ENCODE measurements around the gene OTOP3. TPM values are rescaled to one million over a fixed set of nuclear protein-coding genes. Genes with fewer than 3 reads are reported as not detected.

The OTOP3 gene
- polyA plus RNA-seq, 3 donors = not detected

DNA sequence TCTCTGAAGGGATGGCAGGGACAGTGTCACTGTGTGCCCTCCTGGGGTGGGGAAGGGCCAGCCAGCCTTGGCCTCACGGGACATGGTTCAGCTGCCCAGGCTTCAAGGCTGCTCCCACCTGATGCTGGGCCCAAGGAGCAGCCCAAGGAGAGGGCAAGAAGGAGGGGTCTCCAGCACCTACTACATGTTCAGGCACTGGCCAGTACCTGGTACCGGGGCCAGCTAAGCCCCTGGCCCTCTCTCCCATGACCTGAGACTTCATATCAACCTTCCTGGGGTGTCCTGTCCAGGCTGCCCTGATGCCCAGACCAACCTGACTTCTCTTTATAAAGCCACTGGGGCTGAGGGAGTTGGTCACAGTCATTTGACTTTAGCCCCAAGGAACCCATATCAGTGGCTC, 13.9 kb upstream of the OTOP3 start:
- Histone ChIP-seq H3K27me3 (ENCODE audit: control insufficient read depth in 2 of 2, insufficient read depth in 2 of 2, low read length in 2 of 2) (peaks cover 27 to 60% of the 10 kb centered on the region in 2 donors), H2AFZ (ENCODE audit: insufficient read depth, low read depth, low read length, poor library complexity, severe bottlenecking) (no peak overlapping the region), H3K4me2 (replicated peaks; ENCODE audit: extremely low read depth, low read length, poor library complexity, severe bottlenecking) (no peak overlapping the region), H4K20me1 (ENCODE audit: insufficient read depth, low read length) (no peaks in the 10 kb centered on the region), H3K9me3 (replicated peaks in 1 of 2; ENCODE audit: control insufficient read depth in 1 of 2, insufficient read depth in 1 of 2, low read length in 2 of 2) (peaks cover 0 to 7% of the 10 kb centered on the region in 2 donors), H3K36me3 (replicated peaks in 1 of 2; ENCODE audit: control insufficient read depth in 1 of 2, insufficient read depth in 2 of 2, low read length in 2 of 2) (no peaks in the 10 kb centered on the region), H3K79me2 (ENCODE audit: insufficient read depth, low read length) (no peaks in the 10 kb centered on the region), H3K27ac (ENCODE audit: low read depth in 1 of 2, low read length in 2 of 2) (no peak overlapping the region), H3K4me3 (replicated peaks in 1 of 3; ENCODE audit: low read depth in 2 of 3, low read length in 3 of 3) (no peak overlapping the region), H3K4me1 (ENCODE audit: control insufficient read depth in 1 of 2, insufficient read depth in 2 of 2, low read length in 2 of 2) (peaks cover 46 to 64% of the 10 kb centered on the region in 2 donors), H3K9ac (ENCODE audit: insufficient read depth, low read length, poor library complexity, severe bottlenecking) (no peak overlapping the region)
- Mint-ChIP-seq H3K4me1 (peaks cover 47% of the 10 kb centered on the region), H3K36me3 (peaks cover 0 to under 1% of the 10 kb centered on the region in 2 donors), H3K4me3 (peak overlapping the region in 1 of 2 donors; percentile 63), H3K27me3 (ENCODE audit: low read depth in 3 of 3) (peaks cover 57 to 72% (median 60%) of the 10 kb centered on the region in 3 donors), H3K9me3 (peaks cover 0 to 10% (median 0%) of the 10 kb centered on the region in 7 donors), H3K27ac (no peak overlapping the region)
- DNase-seq = no peak
- TF ChIP-seq, protein P1, sequence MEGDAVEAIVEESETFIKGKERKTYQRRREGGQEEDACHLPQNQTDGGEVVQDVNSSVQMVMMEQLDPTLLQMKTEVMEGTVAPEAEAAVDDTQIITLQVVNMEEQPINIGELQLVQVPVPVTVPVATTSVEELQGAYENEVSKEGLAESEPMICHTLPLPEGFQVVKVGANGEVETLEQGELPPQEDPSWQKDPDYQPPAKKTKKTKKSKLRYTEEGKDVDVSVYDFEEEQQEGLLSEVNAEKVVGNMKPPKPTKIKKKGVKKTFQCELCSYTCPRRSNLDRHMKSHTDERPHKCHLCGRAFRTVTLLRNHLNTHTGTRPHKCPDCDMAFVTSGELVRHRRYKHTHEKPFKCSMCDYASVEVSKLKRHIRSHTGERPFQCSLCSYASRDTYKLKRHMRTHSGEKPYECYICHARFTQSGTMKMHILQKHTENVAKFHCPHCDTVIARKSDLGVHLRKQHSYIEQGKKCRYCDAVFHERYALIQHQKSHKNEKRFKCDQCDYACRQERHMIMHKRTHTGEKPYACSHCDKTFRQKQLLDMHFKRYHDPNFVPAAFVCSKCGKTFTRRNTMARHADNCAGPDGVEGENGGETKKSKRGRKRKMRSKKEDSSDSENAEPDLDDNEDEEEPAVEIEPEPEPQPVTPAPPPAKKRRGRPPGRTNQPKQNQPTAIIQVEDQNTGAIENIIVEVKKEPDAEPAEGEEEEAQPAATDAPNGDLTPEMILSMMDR (IDR thresholded peaks at IDR 0.05) = no peak
- intact Hi-C loops (cut with micrococcal nuclease) = no loop called here
- 100% methylated on average over 1 of the region's 2 CpGs for WGBS (ENCODE audit: insufficient coverage)

GRCh38 chr17:74922172-74922571, 13.5 kb upstream of the OTOP3 start:
- WGBS (ENCODE audit: insufficient coverage) = 75% methylated on average over 4 of the region's 6 CpGs
- H3K4me3 ChIP-seq (replicated peaks in 1 of 3; ENCODE audit: low read depth in 2 of 3, low read length in 3 of 3) = no peak overlapping the region
- H3K36me3 ChIP-seq (replicated peaks in 1 of 2; ENCODE audit: control insufficient read depth in 1 of 2, insufficient read depth in 2 of 2, low read length in 2 of 2) = no peaks in the 10 kb centered on the region
- no peak for DNase-seq
- H3K4me1 Mint-ChIP-seq = peaks cover 43% of the 10 kb centered on the region
- TF ChIP-seq, protein P1 (IDR thresholded peaks at IDR 0.05) = no peak
- H3K79me2 ChIP-seq (ENCODE audit: insufficient read depth, low read length) = no peaks in the 10 kb centered on the region
- H3K36me3 Mint-ChIP-seq = no peaks in the 10 kb centered on the region
- peaks cover 0 to 7% of the 10 kb centered on the region in 2 donors for H3K9me3 ChIP-seq (replicated peaks in 1 of 2; ENCODE audit: control insufficient read depth in 1 of 2, insufficient read depth in 1 of 2, low read length in 2 of 2)
- H3K4me1 ChIP-seq (ENCODE audit: control insufficient read depth in 1 of 2, insufficient read depth in 2 of 2, low read length in 2 of 2) = peaks cover 42 to 60% of the 10 kb centered on the region in 2 donors
- no peak overlapping the region for H3K9ac ChIP-seq (ENCODE audit: insufficient read depth, low read length, poor library complexity, severe bottlenecking)
- peaks cover 61 to 76% (median 63%) of the 10 kb centered on the region in 3 donors for H3K27me3 Mint-ChIP-seq (ENCODE audit: low read depth in 3 of 3)
- peaks cover 27 to 61% of the 10 kb centered on the region in 2 donors for H3K27me3 ChIP-seq (ENCODE audit: control insufficient read depth in 2 of 2, insufficient read depth in 2 of 2, low read length in 2 of 2)
- H3K27ac Mint-ChIP-seq = no peak overlapping the region
- no peaks in the 10 kb centered on the region for H4K20me1 ChIP-seq (ENCODE audit: insufficient read depth, low read length)
- no peak overlapping the region for H2AFZ ChIP-seq (ENCODE audit: insufficient read depth, low read depth, low read length, poor library complexity, severe bottlenecking)
- no peak overlapping the region for H3K4me2 ChIP-seq (replicated peaks; ENCODE audit: extremely low read depth, low read length, poor library complexity, severe bottlenecking)
- H3K9me3 Mint-ChIP-seq = peaks cover 0 to 10% (median 0%) of the 10 kb centered on the region in 7 donors
- no peak overlapping the region for H3K27ac ChIP-seq (ENCODE audit: low read depth in 1 of 2, low read length in 2 of 2)
- intact Hi-C loops (cut with micrococcal nuclease) = no loop called here
- H3K4me3 Mint-ChIP-seq = peak overlapping the region in 1 of 2 donors; percentile 56

All from CD14-positive monocyte (primary cell).